Stimulated activated CD4-positive, alpha-beta T cell treated with anti-CD3 and anti-CD28 coated beads, Interleukin-15, amount 100 ng/mL, for 24 hours (primary cell): ENCODE results near the gene FABP3.

Experiments
- DNase-seq: peaks from one replicate; pipeline ENCODE4 v3.0.0-alpha.2; 2020

FABP3 gene

GRCh38 chr1:31371121-31371959 lies 1.5 kb downstream of the FABP3 start:
- DNase-seq = no peak

- DNase-seq = no peak
Measured at GRCh38 chr1:31370565-31370964, 2.3 kb downstream of the FABP3 start.

- DNase-seq = no peak
Measured at GRCh38 chr1:31370021-31370420, 2.9 kb downstream of the FABP3 start.

GRCh38 chr1:31368611-31369107 lies 4.2 kb downstream of the FABP3 start:
- DNase-seq = no peak

GRCh38 chr1:31366796-31367195 lies 6.1 kb downstream of the FABP3 start:
- DNase-seq = no peak

- no peak for DNase-seq
Measured at GRCh38 chr1:31364561-31365250, 8.2 kb downstream of the FABP3 start.

- DNase-seq = no peak
Measured at GRCh38 chr1:31362032-31362431, 10.8 kb downstream of the FABP3 start.

GRCh38 chr1:31361607-31362006 lies 11.3 kb downstream of the FABP3 start:
- DNase-seq = no peak

- no peak for DNase-seq
Measured at GRCh38 chr1:31356427-31356826, 16.4 kb downstream of the FABP3 start.

GRCh38 chr1:31354283-31354682 lies 18.6 kb downstream of the FABP3 start:
- DNase-seq = no peak

- no peak for DNase-seq
Measured at GRCh38 chr1:31348449-31348848, 24.4 kb downstream of the FABP3 start.

- DNase-seq = no peak
Measured at GRCh38 chr1:31346785-31347184, 26.1 kb downstream of the FABP3 start.

- no peak for DNase-seq
Measured at GRCh38 chr1:31345635-31346034, 27.2 kb downstream of the FABP3 start.

GRCh38 chr1:31344503-31344902 lies 28.4 kb downstream of the FABP3 start:
- DNase-seq = no peak

GRCh38 chr1:31336687-31337467 lies 36.0 kb downstream of the FABP3 start:
- no peak for DNase-seq

- no peak for DNase-seq
Measured at GRCh38 chr1:31335007-31335406, 37.9 kb downstream of the FABP3 start.

GRCh38 chr1:31327381-31327780 lies 45.5 kb downstream of the FABP3 start:
- DNase-seq = no peak

- no peak for DNase-seq
Measured at GRCh38 chr1:31326461-31326860, 46.4 kb downstream of the FABP3 start.

- DNase-seq = no peak
Measured at GRCh38 chr1:31324992-31325391, 47.9 kb downstream of the FABP3 start.

- DNase-seq = no peak
Measured at GRCh38 chr1:31324093-31324492, 48.8 kb downstream of the FABP3 start.

GRCh38 chr1:31318146-31318545 lies 54.7 kb downstream of the FABP3 start:
- no peak for DNase-seq

GRCh38 chr1:31315902-31316301 lies 57.0 kb downstream of the FABP3 start:
- no peak for DNase-seq
